SK-N-SH (cell line): ENCODE results near the gene CHAT. TPM values are rescaled to one million over a fixed set of nuclear protein-coding genes. Genes with fewer than 3 reads are reported as not detected.

ENCODE experiments used
- CTCF ChIA-PET: fragments of 300-600, 350-600 bp; formaldehyde crosslinking; extraction: SDS; loops from one replicate; lab custom pipeline; 2021; lab: Yijun Ruan, JAX
- POLR2A ChIA-PET: fragments of 350-600 bp; sonication (Branson Sonifier 250); formaldehyde crosslinking; extraction: SDS; loops from one replicate; lab custom pipeline; 2020; ENCODE audit warnings: antibody characterized with exemption, inconsistent platforms; lab: Yijun Ruan, JAX
- DNase-seq: peaks from one replicate; pipeline ENCODE4 v3.0.0; 2012
- H2AFZ ChIP-seq: fragments of 200-600 bp; sonication (generic); 2 replicates; pipeline ENCODE4 v1.8.1; 2016; ENCODE audit warnings: antibody characterized with exemption, mild to moderate bottlenecking, low read depth
- H3F3A ChIP-seq: fragments of 200-600 bp; sonication (generic); replicated peaks from 2 replicates; pipeline ENCODE3; 2016; ENCODE audit warnings: antibody characterized with exemption, mild to moderate bottlenecking; ENCODE audit not compliant: insufficient read depth
- H3K27ac ChIP-seq, 2 experiments: fragments of 200-500 bp in 1 of 2; fragments of 200-600 bp in 1 of 2; sonication (Bioruptor generic) in 1 of 2; sonication (generic), shearing (Covaris generic) in 1 of 2; 2 replicates each; pipeline versions ENCODE4 v1.5.1 to v1.6.1; 2014 to 2016; ENCODE audit warnings: low read depth in 2 of 2, inconsistent platforms in 1 of 2, low read length in 1 of 2, mild to moderate bottlenecking in 1 of 2, mixed read lengths in 1 of 2
- H3K27me3 ChIP-seq: fragments of 200-600 bp; sonication (generic), shearing (Covaris generic); 2 replicates; pipeline ENCODE4 v1.6.1; 2016; ENCODE audit warnings: mixed run types; ENCODE audit not compliant: insufficient read depth
- H3K36me3 ChIP-seq, 2 experiments: fragments of 200-500 bp in 1 of 2; fragments of 200-600 bp in 1 of 2; sonication (Bioruptor generic) in 1 of 2; sonication (generic) in 1 of 2; replicated peaks in 1 of 2; 2 replicates each; pipeline versions ENCODE3 to v1.5.1; 2014 to 2016; ENCODE audit warnings: low read length in 1 of 2, mild to moderate bottlenecking in 1 of 2; ENCODE audit not compliant: insufficient read depth in 2 of 2, control insufficient read depth in 1 of 2
- H3K4me1 ChIP-seq, 2 experiments: fragments of 200-500 bp in 1 of 2; fragments of 200-600 bp in 1 of 2; sonication (Bioruptor generic) in 1 of 2; sonication (generic), shearing (Covaris generic) in 1 of 2; 2 replicates each; pipeline versions ENCODE4 v1.5.1 to v1.6.1; 2014 to 2016; ENCODE audit warnings: low read depth in 1 of 2, low read length in 1 of 2, mixed run types in 1 of 2; ENCODE audit not compliant: insufficient read depth in 2 of 2, control insufficient read depth in 1 of 2
- H3K4me2 ChIP-seq: fragments of 200-600 bp; sonication (generic), shearing (Covaris generic); 2 replicates; pipeline ENCODE4 v1.6.1; 2017; ENCODE audit warnings: mixed run types
- H3K4me3 ChIP-seq, 2 experiments: fragments of 200-500 bp in 1 of 2; fragments of 200-600 bp in 1 of 2; sonication (Bioruptor generic) in 1 of 2; sonication (generic), shearing (Covaris generic) in 1 of 2; 2 replicates each; pipeline versions ENCODE4 v1.5.1 to v1.8.1; 2014 to 2016; ENCODE audit warnings: low read depth in 2 of 2, inconsistent platforms in 1 of 2, low read length in 1 of 2, mild to moderate bottlenecking in 1 of 2, mixed read lengths in 1 of 2, moderate library complexity in 1 of 2
- H3K79me2 ChIP-seq: fragments of 200-600 bp; sonication (generic); 2 replicates; pipeline ENCODE4 v1.8.1; 2017; ENCODE audit warnings: mild to moderate bottlenecking; ENCODE audit not compliant: insufficient read depth
- H3K9ac ChIP-seq: fragments of 200-600 bp; sonication (generic); 2 replicates; pipeline ENCODE4 v1.6.1; 2017; ENCODE audit warnings: mixed run types
- H3K9me2 ChIP-seq: fragments of 200-600 bp; sonication (generic); 2 replicates; pipeline ENCODE4 v1.6.1; 2017; ENCODE audit warnings: mixed run types
- H3K9me3 ChIP-seq: fragments of 200-600 bp; sonication (generic); 2 replicates; pipeline ENCODE4 v1.6.1; 2017; ENCODE audit warnings: mixed run types, mild to moderate bottlenecking, moderate library complexity
- H4K20me1 ChIP-seq: fragments of 200-600 bp; sonication (generic); 2 replicates; pipeline ENCODE4 v1.6.1; 2017; ENCODE audit warnings: mild to moderate bottlenecking, mixed run types; ENCODE audit not compliant: insufficient read depth
- ELF1 ChIP-seq: IDR thresholded peaks from 2 replicates; pipeline ENCODE4 v1.4.0; 2012
- EP300 ChIP-seq, 2 experiments: IDR thresholded peaks; 2 replicates each; pipeline versions ENCODE4 v1.4.0 to v1.6.1; 2012; ENCODE audit warnings: borderline replicate concordance in 1 of 2, low read depth in 1 of 2, low read length in 1 of 2
- GABPA ChIP-seq: IDR thresholded peaks from 2 replicates; pipeline ENCODE4 v1.4.0; 2012; ENCODE audit warnings: low read depth, mild to moderate bottlenecking
- GATA2 ChIP-seq: sonication (generic); formaldehyde crosslinking; IDR thresholded peaks from 2 replicates; pipeline ENCODE4 v1.5.0; 2020; ENCODE audit warnings: mild to moderate bottlenecking, missing genetic modification reagents
- JUND ChIP-seq: IDR thresholded peaks from 2 replicates; pipeline ENCODE4 v1.4.0; 2012
- MXI1 ChIP-seq: IDR thresholded peaks from 2 replicates; pipeline ENCODE4 v1.6.1; 2012; ENCODE audit warnings: mild to moderate bottlenecking, low read depth, low read length, improper control_type of control experiment
- NFIC ChIP-seq: IDR thresholded peaks from 2 replicates; pipeline ENCODE4 v1.4.0; 2012; ENCODE audit warnings: borderline replicate concordance
- NRF1 ChIP-seq: IDR thresholded peaks from 2 replicates; pipeline ENCODE4 v1.6.1; 2012; ENCODE audit warnings: low read depth, mild to moderate bottlenecking, low read length
- POLR2AphosphoS5 ChIP-seq: IDR thresholded peaks from 2 replicates; pipeline ENCODE4 v1.6.1; 2012; ENCODE audit warnings: low read depth, low read length
- REST ChIP-seq: IDR thresholded peaks from 2 replicates; pipeline ENCODE4 v1.6.1; 2012; ENCODE audit warnings: mild to moderate bottlenecking, low read depth, low read length, moderate library complexity
- RFX5 ChIP-seq: IDR thresholded peaks from 2 replicates; pipeline ENCODE4 v1.6.1; 2012; ENCODE audit warnings: mild to moderate bottlenecking, improper control_type of control experiment, low read length
- SMC3 ChIP-seq: IDR thresholded peaks from 2 replicates; pipeline ENCODE4 v1.6.1; 2012; ENCODE audit warnings: low read depth, low read length, improper control_type of control experiment
- TEAD4 ChIP-seq: IDR thresholded peaks from 2 replicates; pipeline ENCODE4 v1.4.0; 2012; ENCODE audit warnings: mild to moderate bottlenecking, borderline replicate concordance; ENCODE audit not compliant: insufficient read depth
- WGBS: methylation state at CpG from one replicate; pipeline ENCODE4 v1.1.6; 2017; ENCODE audit warnings: low lambda C conversion rate; 5-methylcytosine and 5-hydroxymethylcytosine counted together
- polyA plus RNA-seq, 3 experiments: library from polyadenylated mRNA; depleted of rRNA; stranded (reverse); fragments of >200 nt; gene quantifications; 2 replicates each; pipeline ENCODE4 v1.2.3, GENCODE V29; 2012
- TF ChIP-seq, protein P1 (sequence below): fragments of 200-600 bp; sonication (generic); IDR thresholded peaks from 2 replicates; pipeline ENCODE4 v1.6.1; 2017; ENCODE audit warnings: antibody characterized with exemption, mild to moderate bottlenecking, moderate library complexity

CHAT gene
- polyA plus RNA-seq, 1 of the 3 experiments (the other 2 are of a cell fraction) = not detected

DNA sequence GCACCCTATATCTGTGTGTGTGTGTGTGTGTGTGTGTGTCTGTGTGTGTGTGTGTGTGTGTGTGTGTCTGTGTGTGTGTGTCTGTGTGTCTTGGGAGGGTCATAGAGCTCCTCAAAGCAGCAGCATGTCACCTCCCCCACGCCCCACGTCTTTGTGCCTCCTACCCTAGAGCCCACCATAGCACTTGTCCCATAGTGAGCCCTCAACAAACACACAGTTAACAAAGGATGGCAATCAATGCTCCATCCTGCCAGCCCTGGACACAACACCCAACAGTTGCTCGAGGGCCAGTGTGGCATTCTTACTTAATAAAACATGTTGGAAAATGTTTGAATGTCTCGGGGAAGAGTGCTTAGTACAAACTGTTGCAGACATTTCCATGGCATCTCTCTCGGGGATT lies 96.1 kb downstream of the CHAT start:
- H3K79me2 ChIP-seq = no peaks in the 10 kb centered on the region
- TF ChIP-seq EP300 (IDR thresholded peaks at IDR 0.05; ENCODE audit: borderline replicate concordance in 1 of 2, low read depth in 1 of 2, low read length in 1 of 2) = no peak
- TF ChIP-seq NRF1 = no peak
- no peak for TF ChIP-seq TEAD4
- TF ChIP-seq SMC3 = no peak
- TF ChIP-seq JUND = no peak
- TF ChIP-seq, protein P1, sequence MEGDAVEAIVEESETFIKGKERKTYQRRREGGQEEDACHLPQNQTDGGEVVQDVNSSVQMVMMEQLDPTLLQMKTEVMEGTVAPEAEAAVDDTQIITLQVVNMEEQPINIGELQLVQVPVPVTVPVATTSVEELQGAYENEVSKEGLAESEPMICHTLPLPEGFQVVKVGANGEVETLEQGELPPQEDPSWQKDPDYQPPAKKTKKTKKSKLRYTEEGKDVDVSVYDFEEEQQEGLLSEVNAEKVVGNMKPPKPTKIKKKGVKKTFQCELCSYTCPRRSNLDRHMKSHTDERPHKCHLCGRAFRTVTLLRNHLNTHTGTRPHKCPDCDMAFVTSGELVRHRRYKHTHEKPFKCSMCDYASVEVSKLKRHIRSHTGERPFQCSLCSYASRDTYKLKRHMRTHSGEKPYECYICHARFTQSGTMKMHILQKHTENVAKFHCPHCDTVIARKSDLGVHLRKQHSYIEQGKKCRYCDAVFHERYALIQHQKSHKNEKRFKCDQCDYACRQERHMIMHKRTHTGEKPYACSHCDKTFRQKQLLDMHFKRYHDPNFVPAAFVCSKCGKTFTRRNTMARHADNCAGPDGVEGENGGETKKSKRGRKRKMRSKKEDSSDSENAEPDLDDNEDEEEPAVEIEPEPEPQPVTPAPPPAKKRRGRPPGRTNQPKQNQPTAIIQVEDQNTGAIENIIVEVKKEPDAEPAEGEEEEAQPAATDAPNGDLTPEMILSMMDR = no peak
- TF ChIP-seq ELF1 = no peak
- TF ChIP-seq MXI1 = no peak
- no peak for TF ChIP-seq POLR2AphosphoS5
- TF ChIP-seq GABPA = no peak
- TF ChIP-seq RFX5 = no peak
- no peak for TF ChIP-seq REST
- no peak for TF ChIP-seq NFIC
- ChIA-PET POLR2A (no interaction called here), CTCF (no interaction called here)
- no peak overlapping the region for H3K27ac ChIP-seq
- DNase-seq = no peak
- no peaks in the 10 kb centered on the region for H4K20me1 ChIP-seq
- H3K27me3 ChIP-seq = no peaks in the 10 kb centered on the region
- no peak overlapping the region for H3K4me3 ChIP-seq
- H3K4me2 ChIP-seq = no peak overlapping the region
- H3K4me1 ChIP-seq = no peaks in the 10 kb centered on the region; a peak in 1 of 4 replicates
- H3K9me2 ChIP-seq = no peaks in the 10 kb centered on the region
- no peak overlapping the region for H3K9ac ChIP-seq
- H3K36me3 ChIP-seq = no peaks in the 10 kb centered on the region
- WGBS = 52% methylated on average over 3 of the region's 5 CpGs
- no peak overlapping the region for H2AFZ ChIP-seq
- H3F3A ChIP-seq = no peaks in the 10 kb centered on the region
- H3K9me3 ChIP-seq = no peaks in the 10 kb centered on the region

- Histone ChIP-seq H3K36me3 (no peaks in the 10 kb centered on the region), H3K4me2 (no peak overlapping the region), H3K79me2 (no peaks in the 10 kb centered on the region), H3K9ac (no peak overlapping the region), H3K4me1 (no peaks in the 10 kb centered on the region; a peak in 1 of 4 replicates), H3K9me3 (no peaks in the 10 kb centered on the region), H3K27ac (no peak overlapping the region), H3K4me3 (no peak overlapping the region), H4K20me1 (no peaks in the 10 kb centered on the region), H3K9me2 (no peaks in the 10 kb centered on the region), H2AFZ (no peak overlapping the region), H3F3A (no peaks in the 10 kb centered on the region), H3K27me3 (no peaks in the 10 kb centered on the region)
- TF ChIP-seq GATA2 (CRISPR knock-in tag) (no peak), GABPA (no peak)
- 65% methylated on average over 6 of the region's 6 CpGs for WGBS
- DNase-seq = no peak
- CTCF ChIA-PET = interaction anchor here (1.3 kb wide), 1 partner anchor 15 kb away, joined by 3 read pairs; no protein-coding TSS in a partner anchor
- POLR2A ChIA-PET = no interaction called here
Measured at GRCh38 chr10:49710966-49711365, 97.1 kb downstream of the CHAT start.
